ENCODE results near the gene FGGY.
"Not testable (repeated sequence)": the region's sequence is repeated elsewhere in the genome, so short reads cannot be mapped to it uniquely, and the experiment has no call there.

The FGGY gene

GRCh38 chr1:59735927-59736326, 439.0 kb downstream of the FGGY start:
- not testable (repeated sequence) for DNase-seq (ENCODE audit: low spot score)

- no peak for DNase-seq (ENCODE audit: low spot score)
These were observed 439.9 kb downstream of the FGGY start for GRCh38 chr1:59736744-59737143.

- DNase-seq (ENCODE audit: low spot score), result no peak
These were observed 440.7 kb downstream of the FGGY start for GRCh38 chr1:59737638-59738037.

- no peak for DNase-seq (ENCODE audit: low spot score)
These were observed 441.3 kb downstream of the FGGY start for GRCh38 chr1:59738152-59738551.

- no peak for DNase-seq (ENCODE audit: low spot score)
These were observed 441.7 kb downstream of the FGGY start for GRCh38 chr1:59738591-59739015.

GRCh38 chr1:59739111-59739510, 442.2 kb downstream of the FGGY start:
- no peak for DNase-seq (ENCODE audit: low spot score)

- DNase-seq (ENCODE audit: low spot score), result no peak
These were observed 445.6 kb downstream of the FGGY start for GRCh38 chr1:59742526-59742925.

GRCh38 chr1:59743324-59744091, 446.6 kb downstream of the FGGY start:
- no peak for DNase-seq (ENCODE audit: low spot score)

GRCh38 chr1:59747420-59748024, 450.6 kb downstream of the FGGY start:
- no peak for DNase-seq (ENCODE audit: low spot score)

- DNase-seq (ENCODE audit: low spot score), result no peak
These were observed 451.2 kb downstream of the FGGY start for GRCh38 chr1:59748123-59748522.

- no peak for DNase-seq (ENCODE audit: low spot score)
These were observed 453.6 kb downstream of the FGGY start for GRCh38 chr1:59750328-59751003.

- no peak for DNase-seq (ENCODE audit: low spot score)
These were observed 454.1 kb downstream of the FGGY start for GRCh38 chr1:59751004-59751395.

GRCh38 chr1:59751801-59752200, 454.9 kb downstream of the FGGY start:
- DNase-seq (ENCODE audit: low spot score), result no peak

GRCh38 chr1:59752556-59753414, 455.9 kb downstream of the FGGY start:
- DNase-seq (ENCODE audit: low spot score), result no peak

- DNase-seq (ENCODE audit: low spot score), result no peak
These were observed 458.3 kb downstream of the FGGY start for GRCh38 chr1:59755069-59755685.

GRCh38 chr1:59757197-59757747, 460.4 kb downstream of the FGGY start:
- no peak for DNase-seq (ENCODE audit: low spot score)

- DNase-seq (ENCODE audit: low spot score), result peak; percentile 91
These were observed 462.4 kb downstream of the FGGY start for GRCh38 chr1:59759156-59759925.

GRCh38 chr1:59761443-59761842, 464.5 kb downstream of the FGGY start:
- DNase-seq (ENCODE audit: low spot score), result no peak

- no peak for DNase-seq (ENCODE audit: low spot score)
These were observed 466.5 kb downstream of the FGGY start for GRCh38 chr1:59763418-59763817.

- no peak for DNase-seq (ENCODE audit: low spot score)
These were observed 468.3 kb downstream of the FGGY start for GRCh38 chr1:59765011-59765730.
